Measurements from ENCODE around the gene BRD9.

Gene BRD9

GRCh38 chr5:865771-866170 is 26.8 kb downstream of the BRD9 start:
- no peaks in the 10 kb centered on the region for H3K27me3 ChIP-seq
- H3K4me3 ChIP-seq (ENCODE audit: low read depth in 1 of 2, low read length in 1 of 2), result no peak overlapping the region
- no peaks in the 10 kb centered on the region for H3K4me1 ChIP-seq (ENCODE audit: control insufficient read depth in 1 of 2, insufficient read depth in 1 of 2, low read depth in 1 of 2, low read length in 1 of 2)
- TF ChIP-seq, protein P1, sequence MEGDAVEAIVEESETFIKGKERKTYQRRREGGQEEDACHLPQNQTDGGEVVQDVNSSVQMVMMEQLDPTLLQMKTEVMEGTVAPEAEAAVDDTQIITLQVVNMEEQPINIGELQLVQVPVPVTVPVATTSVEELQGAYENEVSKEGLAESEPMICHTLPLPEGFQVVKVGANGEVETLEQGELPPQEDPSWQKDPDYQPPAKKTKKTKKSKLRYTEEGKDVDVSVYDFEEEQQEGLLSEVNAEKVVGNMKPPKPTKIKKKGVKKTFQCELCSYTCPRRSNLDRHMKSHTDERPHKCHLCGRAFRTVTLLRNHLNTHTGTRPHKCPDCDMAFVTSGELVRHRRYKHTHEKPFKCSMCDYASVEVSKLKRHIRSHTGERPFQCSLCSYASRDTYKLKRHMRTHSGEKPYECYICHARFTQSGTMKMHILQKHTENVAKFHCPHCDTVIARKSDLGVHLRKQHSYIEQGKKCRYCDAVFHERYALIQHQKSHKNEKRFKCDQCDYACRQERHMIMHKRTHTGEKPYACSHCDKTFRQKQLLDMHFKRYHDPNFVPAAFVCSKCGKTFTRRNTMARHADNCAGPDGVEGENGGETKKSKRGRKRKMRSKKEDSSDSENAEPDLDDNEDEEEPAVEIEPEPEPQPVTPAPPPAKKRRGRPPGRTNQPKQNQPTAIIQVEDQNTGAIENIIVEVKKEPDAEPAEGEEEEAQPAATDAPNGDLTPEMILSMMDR (IDR thresholded peaks at IDR 0.05), result no peak
- H3K27ac ChIP-seq, result no peak overlapping the region
- peaks cover 85% of the 10 kb centered on the region for H3K36me3 ChIP-seq
- no peaks in the 10 kb centered on the region for H3K9me3 ChIP-seq

- Histone ChIP-seq H3K36me3 (peaks cover 79% of the 10 kb centered on the region), H3K4me1 (ENCODE audit: control insufficient read depth in 1 of 2, insufficient read depth in 1 of 2, low read depth in 1 of 2, low read length in 1 of 2) (no peaks in the 10 kb centered on the region), H3K9me3 (no peaks in the 10 kb centered on the region), H3K27me3 (no peaks in the 10 kb centered on the region), H3K4me3 (ENCODE audit: low read depth in 1 of 2, low read length in 1 of 2) (no peak overlapping the region), H3K27ac (no peak overlapping the region)
- TF ChIP-seq, protein P1 (IDR thresholded peaks at IDR 0.05), result no peak
Measured at GRCh38 chr5:865168-865521, 27.5 kb downstream of the BRD9 start.

GRCh38 chr5:864492-865167 is 28.0 kb downstream of the BRD9 start:
- Histone ChIP-seq H3K36me3 (peaks cover 79% of the 10 kb centered on the region), H3K27ac (no peak overlapping the region), H3K4me1 (ENCODE audit: control insufficient read depth in 1 of 2, insufficient read depth in 1 of 2, low read depth in 1 of 2, low read length in 1 of 2) (no peaks in the 10 kb centered on the region), H3K9me3 (no peaks in the 10 kb centered on the region), H3K4me3 (ENCODE audit: low read depth in 1 of 2, low read length in 1 of 2) (no peak overlapping the region), H3K27me3 (no peaks in the 10 kb centered on the region)
- TF ChIP-seq, protein P1 (IDR thresholded peaks at IDR 0.05), result no peak

GRCh38 chr5:863244-863805 is 29.3 kb downstream of the BRD9 start:
- TF ChIP-seq, protein P1 (IDR thresholded peaks at IDR 0.05), result no peak
- Histone ChIP-seq H3K4me1 (ENCODE audit: control insufficient read depth in 1 of 2, insufficient read depth in 1 of 2, low read depth in 1 of 2, low read length in 1 of 2) (no peaks in the 10 kb centered on the region), H3K27me3 (no peaks in the 10 kb centered on the region), H3K4me3 (ENCODE audit: low read depth in 1 of 2, low read length in 1 of 2) (no peak overlapping the region), H3K27ac (no peak overlapping the region), H3K36me3 (peaks cover 68% of the 10 kb centered on the region), H3K9me3 (no peaks in the 10 kb centered on the region)

- H3K4me3 ChIP-seq (ENCODE audit: low read depth in 1 of 2, low read length in 1 of 2), result no peak overlapping the region
- no peaks in the 10 kb centered on the region for H3K4me1 ChIP-seq (ENCODE audit: control insufficient read depth in 1 of 2, insufficient read depth in 1 of 2, low read depth in 1 of 2, low read length in 1 of 2)
- H3K27me3 ChIP-seq, result no peaks in the 10 kb centered on the region
- TF ChIP-seq, protein P1 (IDR thresholded peaks at IDR 0.05), result no peak
- H3K27ac ChIP-seq, result no peak overlapping the region
- no peaks in the 10 kb centered on the region for H3K9me3 ChIP-seq
- peaks cover 60% of the 10 kb centered on the region for H3K36me3 ChIP-seq
Measured at GRCh38 chr5:862367-863243, 30.0 kb downstream of the BRD9 start.
